SK-N-SH (cell line): ENCODE measurements around the gene MTA3.

ENCODE experiments used
- CTCF ChIP-seq: fragments of 200-600 bp; sonication (generic); IDR thresholded peaks from 2 replicates; pipeline ENCODE4 v1.6.1; 2017; ENCODE audit warnings: antibody characterized with exemption, mild to moderate bottlenecking, moderate library complexity
- GABPA ChIP-seq: IDR thresholded peaks from 2 replicates; pipeline ENCODE4 v1.4.0; 2012; ENCODE audit warnings: low read depth, mild to moderate bottlenecking
- RFX5 ChIP-seq: IDR thresholded peaks from 2 replicates; pipeline ENCODE4 v1.6.1; 2012; ENCODE audit warnings: mild to moderate bottlenecking, improper control_type of control experiment, low read length
- SIN3A ChIP-seq: IDR thresholded peaks from 2 replicates; pipeline ENCODE4 v1.6.1; 2012; ENCODE audit warnings: low read depth, mild to moderate bottlenecking, low read length, moderate library complexity, borderline replicate concordance
- SMC3 ChIP-seq: IDR thresholded peaks from 2 replicates; pipeline ENCODE4 v1.6.1; 2012; ENCODE audit warnings: low read depth, low read length, improper control_type of control experiment
- TAF1 ChIP-seq: IDR thresholded peaks from 2 replicates; pipeline ENCODE4 v1.6.1; 2012; ENCODE audit warnings: low read depth, mild to moderate bottlenecking, low read length, moderate library complexity, borderline replicate concordance
- USF2 ChIP-seq: fragments of 150-350 bp; IDR thresholded peaks from 2 replicates; pipeline ENCODE4 v1.6.1; 2017; ENCODE audit warnings: antibody characterized with exemption, low read length, low read depth, borderline replicate concordance
- YY1 ChIP-seq: IDR thresholded peaks from 2 replicates; pipeline ENCODE4 v1.4.0; 2012; ENCODE audit warnings: low read depth, mild to moderate bottlenecking

DNA sequence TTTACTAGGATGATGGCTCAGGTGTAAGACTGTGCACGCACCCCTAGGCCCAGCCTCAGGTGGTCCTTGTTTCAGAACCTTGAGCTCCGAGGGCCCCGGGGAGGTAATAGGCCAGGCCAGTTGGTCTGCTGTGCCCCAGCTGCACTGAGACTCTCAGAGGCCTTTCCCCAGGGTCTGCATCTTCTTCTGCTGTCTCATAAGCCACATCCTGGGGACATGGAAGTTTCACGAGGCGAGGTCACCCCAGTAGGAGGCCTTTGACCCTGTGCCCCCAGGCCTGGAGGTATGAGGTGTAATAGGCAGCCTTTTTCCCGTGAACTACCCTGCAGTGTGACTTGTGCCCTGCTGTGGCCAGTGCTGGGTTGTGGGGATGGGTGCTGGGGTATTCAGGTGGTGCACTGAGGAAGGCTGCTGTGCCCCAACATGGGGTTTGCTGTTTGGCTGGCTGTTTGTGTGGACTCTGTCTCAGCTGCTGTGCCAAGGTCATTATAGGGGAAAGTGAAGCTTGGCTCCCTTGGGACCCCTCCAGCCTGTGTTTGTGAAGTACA is 188.6 kb downstream of the MTA3 start:
- TF ChIP-seq CTCF (no peak), SMC3 (no peak), SIN3A (no peak), GABPA (no peak), YY1 (no peak), USF2 (no peak), TAF1 (no peak), RFX5 (no peak)
